ENCODE data around the gene TRIM22.
"Not testable (repeated sequence)": the region's sequence is repeated elsewhere in the genome, so short reads cannot be mapped to it uniquely, and the experiment has no call there.

The TRIM22 gene

DNA sequence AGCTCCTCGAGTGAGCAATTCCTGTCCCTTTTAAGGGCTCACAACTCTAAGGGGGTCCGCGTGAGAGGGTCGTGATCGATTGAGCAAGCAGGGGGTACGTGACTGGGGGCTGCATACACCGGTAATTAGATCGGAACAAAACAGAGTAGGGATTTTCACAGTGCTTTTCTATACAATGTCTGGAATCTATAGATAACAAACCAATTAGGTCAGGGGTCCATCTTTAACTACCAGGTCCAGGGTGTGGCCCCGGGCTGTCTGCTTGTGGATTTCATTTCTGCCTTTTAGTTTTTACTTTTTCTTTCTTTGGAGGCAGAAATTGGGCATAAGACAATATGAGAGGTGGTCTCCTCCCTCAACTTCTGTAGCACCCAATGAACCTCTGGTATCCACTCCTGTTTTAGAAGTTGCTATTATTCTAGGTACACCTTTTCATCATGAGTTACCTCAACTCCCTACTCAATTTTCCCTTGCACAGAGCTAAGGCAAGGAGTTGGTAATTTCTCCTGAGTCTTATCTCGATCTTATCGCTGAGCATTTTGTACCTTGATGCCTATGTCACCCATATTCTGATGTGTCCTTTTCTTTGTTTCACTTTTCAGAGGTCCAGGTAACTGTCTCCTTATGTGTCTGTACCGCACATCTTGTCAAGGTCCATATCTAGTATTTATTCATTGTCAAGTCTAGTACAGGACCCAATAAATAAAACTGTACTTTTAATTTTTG lies 1.8 kb downstream of the TRIM22 start:
- DNase-seq = not testable (repeated sequence)

DNA sequence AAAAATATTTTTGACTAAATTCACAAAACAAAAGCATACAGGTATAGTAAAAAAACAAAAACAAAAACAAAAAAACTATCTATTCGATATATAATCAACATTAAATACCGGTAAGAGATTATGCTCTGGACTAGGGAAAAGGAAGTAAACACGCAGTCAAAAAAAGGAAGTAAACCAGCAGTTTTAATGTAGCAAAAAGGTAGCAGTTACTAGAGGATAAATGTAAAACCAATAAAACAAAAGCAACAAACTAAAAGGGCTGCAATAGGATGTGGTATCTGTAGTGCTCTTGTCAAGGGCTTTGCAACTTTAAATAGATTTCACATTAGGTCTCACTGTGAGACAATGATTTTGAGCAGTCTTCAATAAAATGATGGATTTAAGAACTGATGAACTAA lies 2.4 kb downstream of the TRIM22 start:
- DNase-seq = no peak

DNA sequence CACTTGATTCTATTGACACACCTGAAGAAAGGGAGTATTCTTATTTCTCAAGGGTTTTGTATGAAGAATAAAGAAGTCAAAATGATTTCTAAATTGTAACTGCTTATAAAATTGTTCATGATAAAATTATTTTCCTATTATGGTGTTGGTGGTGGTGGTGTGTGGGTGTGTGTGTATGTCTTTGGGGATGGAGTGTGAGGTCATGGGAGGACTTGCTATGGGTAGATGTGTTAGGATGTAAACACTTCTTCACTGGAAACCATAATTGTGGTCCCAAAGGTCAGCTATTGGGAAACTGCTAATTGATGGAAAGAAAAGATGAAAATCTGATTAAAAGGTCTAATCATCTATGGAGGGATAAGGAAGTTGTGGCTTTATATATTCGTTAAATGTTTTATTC lies 5.1 kb downstream of the TRIM22 start:
- no peak for DNase-seq

DNA sequence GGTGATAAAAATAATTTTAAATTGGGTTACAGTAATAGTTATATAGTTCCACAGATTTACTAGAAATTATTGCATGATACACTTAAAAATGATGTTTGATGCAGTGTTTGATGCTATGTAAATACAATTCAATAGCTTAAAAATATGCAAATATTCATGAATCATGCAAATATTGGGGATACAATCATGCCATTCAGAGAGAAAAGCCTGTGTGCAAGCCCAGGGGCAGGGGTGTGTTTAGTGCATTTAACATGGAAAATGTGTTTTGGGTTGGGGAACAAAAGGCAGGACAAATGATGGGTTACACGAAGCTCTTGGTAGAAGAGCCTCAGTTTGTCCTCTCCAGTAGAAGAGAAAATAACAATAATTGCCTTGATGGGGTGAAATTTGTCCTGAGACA lies 6.0 kb downstream of the TRIM22 start:
- DNase-seq = no peak

DNA sequence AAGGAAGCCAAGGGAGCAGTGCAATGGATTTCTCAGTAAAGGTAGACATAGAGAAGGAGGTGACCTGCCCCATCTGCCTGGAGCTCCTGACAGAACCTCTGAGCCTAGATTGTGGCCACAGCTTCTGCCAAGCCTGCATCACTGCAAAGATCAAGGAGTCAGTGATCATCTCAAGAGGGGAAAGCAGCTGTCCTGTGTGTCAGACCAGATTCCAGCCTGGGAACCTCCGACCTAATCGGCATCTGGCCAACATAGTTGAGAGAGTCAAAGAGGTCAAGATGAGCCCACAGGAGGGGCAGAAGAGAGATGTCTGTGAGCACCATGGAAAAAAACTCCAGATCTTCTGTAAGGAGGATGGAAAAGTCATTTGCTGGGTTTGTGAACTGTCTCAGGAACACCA lies 6.6 kb downstream of the TRIM22 start:
- no peak for DNase-seq

DNA sequence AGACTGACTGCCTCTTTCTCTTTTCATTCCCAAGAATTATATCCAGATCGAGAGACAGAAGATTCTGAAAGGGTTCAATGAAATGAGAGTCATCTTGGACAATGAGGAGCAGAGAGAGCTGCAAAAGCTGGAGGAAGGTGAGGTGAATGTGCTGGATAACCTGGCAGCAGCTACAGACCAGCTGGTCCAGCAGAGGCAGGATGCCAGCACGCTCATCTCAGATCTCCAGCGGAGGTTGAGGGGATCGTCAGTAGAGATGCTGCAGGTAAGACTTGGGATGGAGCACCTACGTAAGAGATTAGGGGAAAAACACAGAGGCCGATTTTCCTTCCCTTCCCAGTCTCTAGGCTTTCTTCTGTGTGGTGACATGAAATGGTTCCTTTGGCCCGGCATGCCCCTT lies 8.7 kb downstream of the TRIM22 start:
- DNase-seq = no peak

DNA sequence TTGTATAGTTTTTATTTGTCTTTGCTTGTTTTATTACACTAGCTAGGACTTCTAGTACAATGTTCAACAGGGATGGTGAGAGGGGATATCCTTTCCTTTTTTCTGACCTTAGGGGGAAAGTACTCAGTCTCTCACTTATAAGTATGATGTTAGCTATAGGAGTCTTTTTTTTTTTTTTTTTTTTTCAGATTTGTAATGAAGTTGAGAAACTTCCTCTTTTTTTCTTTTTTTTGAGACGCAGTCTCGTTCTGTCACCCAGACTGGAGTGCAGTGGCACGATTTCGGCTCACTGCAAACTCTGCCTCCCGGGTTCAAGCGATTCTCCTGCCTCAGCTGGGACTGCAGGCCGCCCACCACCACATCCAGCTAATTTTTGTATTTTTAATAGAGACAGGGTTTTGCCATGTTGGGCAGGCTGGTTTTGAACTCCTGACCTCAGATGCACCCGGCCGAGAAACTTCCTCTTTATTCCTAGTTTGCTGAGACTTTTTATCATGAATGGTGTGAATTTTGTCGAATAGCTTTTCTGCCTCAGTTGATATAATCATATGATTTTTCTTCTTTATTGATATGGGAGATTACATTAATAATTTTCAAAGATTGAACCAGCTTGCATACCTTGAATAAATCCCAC lies 10.9 kb downstream of the TRIM22 start:
- no peak for DNase-seq

DNA sequence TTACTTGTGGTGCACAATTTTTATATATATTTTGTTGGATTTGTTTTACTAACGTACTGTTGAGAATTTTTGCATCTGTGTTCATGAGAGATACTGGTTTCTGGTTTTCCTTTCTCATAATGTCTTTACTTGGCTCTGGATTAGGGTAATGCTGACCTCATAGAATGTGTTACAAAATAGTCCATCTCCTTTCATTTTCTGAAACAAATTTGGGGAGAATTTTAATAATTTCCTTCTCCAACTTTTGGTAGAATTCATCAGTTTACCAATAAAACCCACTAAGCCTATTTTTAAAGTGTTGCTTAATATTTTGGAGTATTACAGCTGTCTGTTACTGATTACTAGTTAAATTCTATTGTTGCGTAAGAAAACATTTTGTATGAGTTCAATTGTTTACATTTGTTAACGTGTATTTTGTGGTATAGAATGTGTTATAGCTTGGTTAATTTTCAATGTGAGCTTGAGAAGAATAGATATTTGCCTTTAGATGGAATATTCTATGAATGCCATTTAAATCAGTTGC lies 11.5 kb downstream of the TRIM22 start:
- DNase-seq = no peak

DNA sequence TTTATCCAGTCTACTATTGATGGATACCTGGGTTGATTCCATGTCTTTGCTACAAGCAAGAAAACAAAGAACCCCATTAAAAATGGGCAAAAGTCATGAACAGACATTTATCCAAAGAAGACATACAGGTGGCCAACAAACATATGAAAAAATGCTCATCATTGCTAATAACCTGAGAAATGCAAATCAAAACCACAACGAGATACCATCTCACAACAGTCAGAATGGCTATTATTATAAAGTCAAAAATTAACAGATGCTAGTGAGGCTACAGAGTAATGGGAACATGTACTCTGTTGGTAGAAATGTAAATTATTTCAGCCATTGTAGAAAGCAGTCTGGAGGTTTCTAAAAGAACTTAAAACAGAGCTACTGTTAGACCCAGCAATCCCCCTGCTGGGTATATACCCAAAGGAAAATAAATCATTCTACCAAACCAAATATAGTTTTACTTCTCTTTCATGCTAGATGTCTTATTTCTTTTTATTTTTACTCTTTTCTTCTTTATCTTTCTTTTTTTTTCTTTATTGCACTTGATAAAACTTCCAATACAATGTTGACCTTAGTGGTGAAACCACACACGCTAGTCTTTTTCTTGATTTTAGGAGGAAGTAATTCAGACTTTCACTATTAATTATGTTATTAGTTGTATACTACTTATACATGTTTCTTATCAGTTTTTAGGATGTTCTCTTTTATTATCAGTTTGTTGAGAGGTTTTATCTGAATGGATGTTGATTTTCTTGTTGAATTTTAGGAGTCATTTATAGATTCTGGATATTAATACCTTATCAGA lies 14.3 kb downstream of the TRIM22 start:
- DNase-seq = no peak

DNA sequence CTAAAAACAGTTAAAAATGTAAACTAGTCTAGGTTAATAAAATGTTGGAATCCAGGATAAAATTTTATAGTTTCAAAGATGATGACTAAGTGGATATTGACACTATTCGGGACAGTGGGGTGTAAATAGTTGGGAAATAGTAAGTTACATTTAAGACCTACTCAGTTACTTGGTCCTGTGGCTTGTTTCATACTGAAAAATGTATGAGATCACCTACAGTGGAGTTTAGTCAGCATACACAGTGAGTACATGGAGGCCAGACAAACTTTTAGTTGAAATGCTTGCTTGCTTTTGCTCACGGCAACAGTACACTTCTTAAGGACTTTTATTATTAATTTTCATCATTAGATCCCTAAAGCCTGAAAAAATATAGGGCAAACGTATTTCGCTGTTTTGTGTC lies 16.1 kb downstream of the TRIM22 start:
- DNase-seq = no peak

DNA sequence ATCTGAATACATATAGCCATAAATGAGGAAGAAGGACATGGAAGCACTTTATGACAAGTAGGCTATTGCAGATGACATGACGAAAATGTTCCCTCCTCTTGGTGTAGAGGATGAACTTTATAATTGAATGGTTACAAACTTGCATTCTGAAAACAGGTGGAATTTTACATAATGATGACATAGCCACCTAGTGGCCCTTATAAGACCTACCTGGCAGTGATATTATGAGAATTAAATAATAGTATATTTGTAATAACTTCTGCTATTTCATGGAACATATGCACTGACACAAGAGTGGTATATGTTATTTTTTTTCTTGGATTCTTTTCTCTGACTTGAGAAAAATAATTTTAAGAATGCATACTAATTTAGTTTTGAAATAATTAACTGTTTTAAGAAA lies 22.9 kb downstream of the TRIM22 start:
- peak; percentile 21 for DNase-seq

DNA sequence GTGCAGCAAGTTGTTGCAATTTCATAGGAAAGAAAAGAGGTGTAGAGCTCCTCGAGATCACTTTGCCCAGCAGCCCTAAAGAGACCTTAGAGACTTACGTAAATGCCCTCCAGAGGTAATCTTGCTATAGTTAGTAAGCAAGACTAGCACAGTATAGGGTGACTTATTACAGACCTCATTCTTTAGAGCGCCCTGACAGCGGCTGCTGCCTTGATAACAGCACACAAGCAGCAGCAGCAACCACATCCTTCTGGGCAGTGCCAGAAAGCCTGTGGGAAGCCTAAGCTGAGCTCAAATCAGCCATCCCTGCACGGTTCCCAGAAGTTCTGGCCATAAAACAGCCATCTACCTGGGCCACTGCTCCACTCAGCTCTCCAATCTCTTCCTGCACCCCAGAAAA lies 24.1 kb downstream of the TRIM22 start:
- DNase-seq = no peak

DNA sequence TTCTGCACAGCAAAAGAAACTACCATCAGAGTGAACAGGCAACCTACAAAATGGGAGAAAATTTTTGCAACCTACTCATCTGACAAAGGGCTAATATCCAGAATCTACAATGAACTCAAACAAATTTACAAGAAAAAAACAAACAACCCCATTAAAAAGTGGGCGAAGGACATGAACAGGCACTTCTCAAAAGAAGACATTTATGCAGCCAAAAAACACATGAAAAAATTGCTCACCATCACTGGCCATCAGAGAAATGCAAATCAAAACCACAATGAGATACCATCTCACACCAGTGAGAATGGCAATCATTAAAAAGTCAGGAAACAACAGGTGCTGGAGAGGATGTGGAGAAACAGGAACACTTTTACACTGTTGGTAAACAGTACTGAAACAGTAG lies 26.9 kb downstream of the TRIM22 start:
- DNase-seq = not testable (repeated sequence)

DNA sequence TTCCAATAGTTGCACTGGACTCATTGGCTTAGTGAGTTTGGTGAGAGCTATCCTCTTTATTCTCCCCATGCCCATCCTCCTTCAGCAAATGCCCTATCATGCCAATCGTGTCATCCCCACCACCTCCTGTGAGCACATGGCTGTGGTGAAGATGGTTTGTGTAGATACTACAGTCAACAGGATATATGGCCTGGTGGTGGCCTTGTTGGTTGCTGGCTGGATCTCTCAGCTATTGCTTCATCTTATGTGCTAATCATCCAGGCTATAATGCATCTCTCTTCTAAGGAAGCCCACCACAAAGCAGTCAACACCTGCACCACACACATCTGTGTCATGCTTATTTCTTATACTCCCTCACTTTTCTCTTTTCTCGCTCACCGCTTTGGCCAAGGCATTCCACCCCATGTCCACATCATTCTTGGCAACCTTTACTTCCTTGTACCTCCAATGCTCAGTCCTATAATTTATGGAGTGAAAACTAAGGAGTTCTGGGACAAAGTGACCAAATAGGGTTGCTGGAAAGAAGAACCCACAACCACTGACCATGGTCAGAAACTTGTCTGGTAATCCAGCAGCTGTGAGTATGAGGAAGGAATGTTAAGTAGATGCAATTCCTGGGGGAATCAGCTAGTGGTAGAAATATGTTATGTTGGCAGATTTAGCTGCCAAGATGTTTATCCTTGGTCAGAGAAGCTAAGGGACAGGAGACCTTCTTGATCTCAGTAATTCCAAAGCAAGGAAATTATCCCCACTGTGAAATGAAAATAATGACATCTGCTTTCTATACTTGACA lies 30.3 kb downstream of the TRIM22 start:
- DNase-seq = no peak

DNA sequence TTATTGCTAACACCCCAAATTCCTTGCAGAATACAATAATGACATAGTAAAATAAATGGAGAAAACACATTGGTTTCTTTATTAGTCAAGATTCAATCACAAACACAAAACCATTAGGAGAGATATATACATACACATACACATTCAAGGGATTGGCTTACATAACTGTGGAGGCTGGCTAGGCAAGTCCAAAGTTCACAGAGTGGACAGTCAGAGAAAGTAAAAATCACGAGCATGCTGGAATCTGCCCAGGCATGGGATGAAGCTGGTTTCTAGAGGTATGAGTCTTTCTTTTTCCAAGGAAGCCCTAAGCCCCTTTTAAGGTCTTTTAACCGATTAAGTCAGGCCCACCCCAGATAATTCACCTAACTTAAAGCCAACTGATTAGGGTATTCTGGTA lies 33.0 kb downstream of the TRIM22 start:
- DNase-seq = no peak

DNA sequence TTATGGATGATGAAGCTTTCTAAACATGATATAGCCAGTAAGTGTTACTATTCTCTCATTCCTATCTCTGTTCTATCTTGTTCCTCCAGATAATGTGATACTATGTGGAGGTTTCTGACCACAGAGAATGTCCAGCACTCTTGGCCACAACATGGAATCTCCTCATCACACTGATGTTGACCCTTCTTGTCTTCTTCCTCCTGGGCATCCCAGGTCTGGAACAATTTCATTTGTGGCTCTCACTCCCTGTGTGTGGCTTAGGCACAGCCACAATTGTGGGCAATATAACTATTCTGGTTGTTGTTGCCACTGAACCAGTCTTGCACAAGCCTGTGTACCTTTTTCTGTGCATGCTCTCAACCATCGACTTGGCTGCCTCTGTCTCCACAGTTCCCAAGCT lies 36.8 kb downstream of the TRIM22 start:
- DNase-seq = no peak

DNA sequence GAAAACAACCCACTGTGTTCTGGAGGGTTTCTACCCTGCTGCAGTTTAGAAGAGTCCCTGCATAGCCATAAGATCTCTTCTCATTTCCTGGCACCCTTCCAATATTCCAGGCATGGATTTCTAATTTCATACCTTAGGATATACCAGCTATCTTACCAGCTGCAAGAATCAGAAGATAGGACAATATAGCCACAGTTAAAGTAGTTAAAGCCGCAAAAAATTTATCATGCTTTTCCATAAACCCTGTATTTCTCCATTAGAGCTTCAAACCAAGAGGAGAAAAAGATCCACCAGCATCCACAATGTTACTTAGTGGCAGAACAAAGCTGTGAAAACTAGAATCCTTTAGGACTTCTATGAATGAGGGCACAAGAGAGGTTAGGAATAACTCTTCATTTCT lies 38.1 kb downstream of the TRIM22 start:
- DNase-seq = no peak

DNA sequence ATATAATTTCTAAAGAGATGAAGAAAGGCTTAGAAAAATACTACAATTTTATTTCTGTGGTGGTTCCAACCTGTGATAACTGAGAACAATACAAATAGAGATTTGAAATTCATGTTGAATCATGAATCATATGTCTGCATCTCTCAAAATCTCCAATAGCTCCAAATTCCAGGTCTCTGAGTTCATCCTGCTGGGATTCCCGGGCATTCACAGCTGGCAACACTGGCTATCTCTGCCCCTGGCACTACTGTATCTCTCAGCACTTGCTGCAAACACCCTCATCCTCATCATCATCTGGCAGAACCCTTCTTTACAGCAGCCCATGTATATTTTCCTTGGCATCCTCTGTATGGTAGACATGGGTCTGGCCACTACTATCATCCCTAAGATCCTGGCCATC lies 46.8 kb downstream of the TRIM22 start, which contains the start of gene OR56B1:
Gene OR56B1, plus strand, starts transcription at position 53 of the 400 bp plus-strand sequence. Its CDS starts 69 bp downstream, at position 122.
- no peak for DNase-seq

DNA sequence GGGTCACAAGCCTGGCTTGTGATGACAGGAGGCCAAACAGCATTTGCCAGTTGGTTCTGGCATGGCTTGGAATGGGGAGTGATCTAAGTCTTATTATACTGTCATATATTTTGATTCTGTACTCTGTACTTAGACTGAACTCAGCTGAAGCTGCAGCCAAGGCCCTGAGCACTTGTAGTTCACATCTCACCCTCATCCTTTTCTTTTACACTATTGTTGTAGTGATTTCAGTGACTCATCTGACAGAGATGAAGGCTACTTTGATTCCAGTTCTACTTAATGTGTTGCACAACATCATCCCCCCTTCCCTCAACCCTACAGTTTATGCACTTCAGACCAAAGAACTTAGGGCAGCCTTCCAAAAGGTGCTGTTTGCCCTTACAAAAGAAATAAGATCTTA lies 47.5 kb downstream of the TRIM22 start:
- DNase-seq = no peak

DNA sequence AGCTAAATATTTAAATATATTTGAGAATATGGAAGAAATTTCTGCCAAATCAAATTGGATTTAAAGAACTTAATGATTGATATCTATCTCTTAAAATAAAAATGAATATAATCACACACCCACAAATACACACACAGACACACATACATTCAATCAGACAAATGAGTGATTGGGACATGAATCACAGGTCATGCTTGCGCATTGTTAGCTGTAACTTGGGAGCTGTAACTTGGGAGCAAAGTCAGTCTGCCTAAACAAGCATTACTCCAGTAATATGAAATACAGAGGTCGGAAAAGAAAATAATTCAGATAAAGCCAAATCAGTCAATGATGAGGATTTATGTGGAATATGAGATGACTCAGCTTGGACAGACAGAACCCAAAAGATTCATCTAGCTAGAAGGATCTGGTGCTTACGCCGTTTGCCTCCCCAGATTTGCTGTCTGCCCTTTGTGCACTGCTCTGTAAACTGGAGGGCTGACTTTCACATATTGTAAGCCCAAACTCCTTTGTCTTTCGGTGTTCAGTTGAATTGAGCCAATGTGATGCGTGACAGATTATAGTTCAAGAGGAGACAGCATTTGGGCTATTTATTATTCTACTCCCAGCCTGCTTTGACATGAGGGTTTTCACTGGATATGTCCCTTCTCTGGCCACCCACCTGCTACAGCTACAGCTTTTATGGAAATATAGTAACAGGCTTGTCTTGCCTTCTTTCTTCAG lies 48.2 kb downstream of the TRIM22 start:
- DNase-seq = no peak

DNA sequence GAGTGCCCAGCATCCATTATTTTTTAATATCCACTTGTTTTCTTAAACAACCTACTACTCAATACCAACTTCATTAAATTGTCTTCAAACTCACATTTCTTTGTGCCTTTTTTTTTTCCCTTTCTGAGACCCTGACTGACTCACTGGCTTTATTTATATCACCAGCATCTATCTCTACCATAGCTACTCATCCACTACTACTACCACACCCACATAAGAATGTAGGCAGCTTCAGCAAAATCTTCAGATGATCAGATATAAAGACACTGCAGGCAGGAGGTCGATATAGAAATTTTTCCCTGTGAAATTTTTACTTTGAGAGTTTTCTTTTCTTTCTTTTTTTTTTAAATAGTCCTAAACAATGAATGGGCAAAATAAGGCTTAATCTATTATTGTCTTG lies 48.8 kb downstream of the TRIM22 start:
- DNase-seq = no peak

DNA sequence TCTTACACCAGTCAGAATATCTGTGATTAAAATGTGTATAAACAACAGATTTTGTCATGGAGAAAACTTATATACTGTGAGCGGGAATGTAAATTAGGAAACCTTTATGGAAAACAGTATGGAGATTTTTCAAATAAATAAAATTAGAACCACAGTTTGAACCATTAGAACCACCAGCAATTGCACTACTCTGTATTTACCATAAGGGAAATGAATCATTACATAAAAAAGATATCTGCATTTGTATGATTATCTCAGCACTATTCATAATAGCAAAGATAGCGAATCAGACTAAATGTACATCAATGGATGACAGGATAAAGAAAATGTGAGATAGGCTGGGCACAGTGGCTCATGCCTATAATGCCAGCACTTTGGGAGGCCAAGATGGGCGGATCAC lies 57.0 kb downstream of the TRIM22 start:
- DNase-seq = no peak
